SK-N-MC (cell line): Measurements from ENCODE around the gene POLG.

Experiments
- DNase-seq: peaks from one replicate; pipeline ENCODE4 v3.0.0-alpha.2; 2011; ENCODE audit warnings: low read depth, low spot score
- H3K27ac ChIP-seq: fragments of 200-600 bp; sonication (generic); 2 replicates; pipeline ENCODE4 v1.5.1; 2016; ENCODE audit warnings: mixed run types
- H3K36me3 ChIP-seq: fragments of 200-600 bp; sonication (generic); 2 replicates; pipeline ENCODE4 v1.6.1; 2017; ENCODE audit warnings: antibody characterized with exemption, low read length, mixed read lengths; ENCODE audit not compliant: insufficient read depth
- H3K4me3 ChIP-seq: fragments of 200-600 bp; sonication (generic); 2 replicates; pipeline ENCODE4 v1.5.1; 2016
- H3K9ac ChIP-seq: fragments of 200-600 bp; sonication (generic); 2 replicates; pipeline ENCODE4 v1.8.0; 2017; ENCODE audit warnings: mixed run types, mixed read lengths; ENCODE audit not compliant: insufficient read length
- H3K9me3 ChIP-seq: fragments of 200-600 bp; sonication (generic); 2 replicates; pipeline ENCODE4 v1.6.1; 2017; ENCODE audit warnings: low read depth, mild to moderate bottlenecking, antibody characterized with exemption, low read length, moderate library complexity, mixed read lengths
- EZH2 ChIP-seq: fragments of 200-600 bp; sonication (generic); IDR thresholded peaks from one replicate; pipeline ENCODE4 v1.6.1; 2017; ENCODE audit warnings: antibody characterized with exemption
- FOXP2 ChIP-seq: optimal IDR thresholded peaks from 2 replicates; pipeline ENCODE3; 2011; ENCODE audit warnings: mild to moderate bottlenecking, moderate library complexity; ENCODE audit not compliant: insufficient read depth; ENCODE audit errors: extremely low read length, control extremely low read depth
- POLR2AphosphoS5 ChIP-seq: IDR thresholded peaks from 2 replicates; pipeline ENCODE4 v1.6.1; 2012; ENCODE audit warnings: mild to moderate bottlenecking, low read depth, low read length, borderline replicate concordance

Gene POLG

GRCh38 chr15:89366656-89367393, 32.2 kb upstream of the POLG start:
- Histone ChIP-seq H3K27ac (no peak overlapping the region), H3K9ac (peak overlapping the region; percentile 26), H3K9me3 (no peaks in the 10 kb centered on the region), H3K4me3 (peak overlapping the region; percentile 83), H3K36me3 (peaks cover 30% of the 10 kb centered on the region)
- no peak for DNase-seq
- TF ChIP-seq EZH2 (no peak), FOXP2 (no peak), POLR2AphosphoS5 (no peak)

DNA sequence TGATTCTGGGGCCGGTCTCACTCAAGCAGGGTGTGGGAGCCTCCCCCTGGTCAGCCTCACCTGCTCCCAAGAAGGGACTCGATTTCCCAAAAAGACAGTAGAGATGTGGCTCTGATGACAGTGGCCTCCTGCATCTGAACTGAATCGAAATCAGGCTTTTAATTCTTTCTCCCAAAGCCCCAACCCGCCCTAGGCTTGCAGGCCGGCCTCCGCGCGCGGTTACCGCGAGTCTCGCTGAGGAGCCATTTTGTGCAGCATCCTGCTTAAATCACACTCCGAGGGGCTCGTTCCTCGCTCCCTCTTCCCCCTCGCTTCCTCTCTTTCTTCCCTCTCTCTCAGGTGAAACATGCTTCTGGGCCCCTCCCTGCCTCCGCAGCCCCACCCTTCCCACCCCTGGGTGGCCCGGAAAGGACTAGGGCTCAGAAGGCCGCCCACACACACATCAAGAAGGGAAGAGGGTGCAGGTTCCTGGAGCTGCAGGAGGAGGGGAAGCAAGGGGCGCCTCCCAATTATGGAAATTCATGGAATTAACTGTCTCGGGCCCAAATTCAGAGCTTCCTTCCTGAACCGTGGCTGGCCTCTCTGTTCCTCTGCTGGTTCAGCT, 30.9 kb upstream of the POLG start:
- H3K9me3 ChIP-seq = no peaks in the 10 kb centered on the region
- peaks cover 22% of the 10 kb centered on the region for H3K36me3 ChIP-seq
- no peak for TF ChIP-seq POLR2AphosphoS5
- no peak for TF ChIP-seq FOXP2
- no peak for TF ChIP-seq EZH2
- no peak overlapping the region for H3K27ac ChIP-seq
- no peak overlapping the region for H3K9ac ChIP-seq
- DNase-seq = no peak
- peak overlapping the region; percentile 83 for H3K4me3 ChIP-seq

GRCh38 chr15:89364741-89365450, 30.3 kb upstream of the POLG start:
- TF ChIP-seq POLR2AphosphoS5 (no peak), EZH2 (no peak), FOXP2 (no peak)
- Histone ChIP-seq H3K27ac (no peak overlapping the region), H3K36me3 (peaks cover 16% of the 10 kb centered on the region), H3K9ac (no peak overlapping the region), H3K9me3 (no peaks in the 10 kb centered on the region), H3K4me3 (peak overlapping the region; percentile 83)
- no peak for DNase-seq

DNA sequence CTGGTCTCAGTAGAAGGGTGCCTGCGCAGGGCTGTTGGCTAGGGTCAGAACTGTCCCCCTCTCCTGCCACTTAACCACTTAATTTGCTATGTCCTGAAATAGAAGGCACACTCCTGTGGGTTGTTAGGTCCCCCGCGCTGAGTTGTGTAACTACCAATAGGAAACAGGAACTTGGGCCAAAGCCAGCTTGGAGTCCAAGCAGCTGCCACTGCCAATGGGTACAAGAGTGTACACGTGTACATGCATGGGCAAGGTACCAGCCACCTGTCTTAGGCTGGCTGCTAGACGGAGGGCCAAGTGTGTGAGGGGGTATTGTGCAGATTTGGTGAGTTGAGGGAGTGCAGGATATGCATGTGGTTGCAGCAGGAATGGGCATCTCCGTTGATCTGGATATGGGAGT, 29.7 kb upstream of the POLG start:
- H3K9me3 ChIP-seq = no peaks in the 10 kb centered on the region
- no peak overlapping the region for H3K27ac ChIP-seq
- peaks cover 10% of the 10 kb centered on the region for H3K36me3 ChIP-seq
- no peak for DNase-seq
- TF ChIP-seq FOXP2 = no peak
- no peak for TF ChIP-seq POLR2AphosphoS5
- no peak for TF ChIP-seq EZH2
- H3K9ac ChIP-seq = peak overlapping the region; percentile 83
- H3K4me3 ChIP-seq = peak overlapping the region; percentile 83

- Histone ChIP-seq H3K9ac (peak overlapping the region; percentile 83), H3K27ac (no peak overlapping the region), H3K36me3 (peaks cover 5% of the 10 kb centered on the region; the same call in 1 of the 2 replicates), H3K4me3 (peak overlapping the region; percentile 83), H3K9me3 (no peaks in the 10 kb centered on the region)
- no peak for DNase-seq
- TF ChIP-seq EZH2 (no peak), FOXP2 (no peak), POLR2AphosphoS5 (no peak)
Observed at GRCh38 chr15:89363770-89364169, 29.1 kb upstream of the POLG start.

DNA sequence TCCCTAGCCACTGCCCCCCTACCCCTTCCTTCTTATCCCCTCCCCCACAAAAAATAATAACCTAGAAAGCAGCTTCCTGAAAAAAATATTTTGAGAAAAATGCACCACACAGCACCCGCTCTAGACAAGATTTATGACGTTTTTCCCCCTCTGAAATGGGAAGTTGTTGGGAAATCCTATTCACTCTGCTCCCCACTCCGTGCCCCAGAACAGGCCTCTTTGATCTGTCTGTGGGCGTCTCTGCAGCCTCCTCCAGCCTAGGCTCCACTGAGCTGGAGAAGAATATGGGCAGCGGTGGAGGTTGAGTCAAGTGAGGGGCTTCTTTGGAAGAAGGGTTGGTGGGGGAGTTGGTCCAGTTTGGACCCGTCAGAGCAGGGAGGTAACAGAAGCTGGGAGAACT, 28.5 kb upstream of the POLG start:
- Histone ChIP-seq H3K36me3 (peaks cover 5% of the 10 kb centered on the region; the same call in 1 of the 2 replicates), H3K27ac (no peak overlapping the region), H3K4me3 (peak overlapping the region; percentile 83), H3K9ac (peak overlapping the region; percentile 83), H3K9me3 (no peaks in the 10 kb centered on the region)
- DNase-seq = no peak
- TF ChIP-seq FOXP2 (no peak), EZH2 (no peak), POLR2AphosphoS5 (no peak)

GRCh38 chr15:89362203-89363101, 27.8 kb upstream of the POLG start:
- Histone ChIP-seq H3K36me3 (peaks cover 5% of the 10 kb centered on the region; the same call in 1 of the 2 replicates), H3K9me3 (no peaks in the 10 kb centered on the region), H3K9ac (peak overlapping the region; percentile 83), H3K27ac (peak overlapping the region; percentile 95; the same call in 1 of the 2 replicates), H3K4me3 (peak overlapping the region; percentile 83)
- no peak for TF ChIP-seq FOXP2
- TF ChIP-seq POLR2AphosphoS5 = peak; percentile 30; the same call in 1 of the 2 replicates
- no peak for DNase-seq
